ENCODE measurements around the gene IGFBP4.

DNA sequence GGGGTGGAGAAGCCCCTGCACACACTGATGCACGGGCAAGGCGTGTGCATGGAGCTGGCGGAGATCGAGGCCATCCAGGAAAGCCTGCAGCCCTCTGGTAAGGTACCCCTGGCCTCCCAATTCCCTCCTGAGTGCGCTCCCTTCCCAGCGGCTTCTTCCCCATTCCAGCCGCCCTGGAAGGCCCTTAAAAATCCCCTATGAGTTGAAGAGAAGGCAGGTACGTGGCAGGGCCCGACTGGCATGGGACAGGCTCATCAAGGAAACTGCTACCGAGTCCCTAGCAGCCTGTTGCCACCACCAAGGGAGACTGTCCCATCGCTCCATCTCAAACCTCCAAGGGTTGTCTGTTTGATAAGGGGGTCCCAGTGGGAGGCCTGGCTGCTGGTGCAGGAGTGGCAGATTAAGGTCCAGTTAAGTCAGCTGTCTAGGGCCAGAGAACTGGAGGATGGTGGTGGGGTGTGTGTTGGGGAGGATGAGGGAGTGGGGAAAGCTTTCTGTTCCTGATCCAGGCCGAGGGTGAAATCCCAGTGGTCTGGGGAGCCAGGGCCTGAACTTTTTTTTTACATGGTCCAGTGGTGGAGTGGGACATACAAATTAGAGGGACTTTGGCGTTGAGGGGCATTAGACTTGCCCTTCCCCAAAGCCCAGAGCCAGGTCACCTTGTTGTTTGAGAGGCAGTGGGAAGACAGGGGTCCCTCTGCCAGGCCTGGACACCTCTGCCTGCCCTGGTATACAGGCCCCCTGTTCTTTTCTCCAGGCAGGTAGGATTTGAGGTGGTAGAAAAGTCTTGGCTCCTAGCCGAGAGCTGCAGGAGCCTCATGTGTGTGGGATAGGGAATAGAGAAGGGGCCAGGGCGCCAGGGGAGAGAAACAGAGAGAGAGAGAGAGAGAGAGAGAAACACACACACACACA, 994 bp downstream of the IGFBP4 start:
- TF ChIP-seq CTCF (IDR thresholded peaks at IDR 0.05): no peak
- TF ChIP-seq POLR2A (IDR thresholded peaks at IDR 0.05): no peak
